ENCODE data around the gene MYO18B.

DNA sequence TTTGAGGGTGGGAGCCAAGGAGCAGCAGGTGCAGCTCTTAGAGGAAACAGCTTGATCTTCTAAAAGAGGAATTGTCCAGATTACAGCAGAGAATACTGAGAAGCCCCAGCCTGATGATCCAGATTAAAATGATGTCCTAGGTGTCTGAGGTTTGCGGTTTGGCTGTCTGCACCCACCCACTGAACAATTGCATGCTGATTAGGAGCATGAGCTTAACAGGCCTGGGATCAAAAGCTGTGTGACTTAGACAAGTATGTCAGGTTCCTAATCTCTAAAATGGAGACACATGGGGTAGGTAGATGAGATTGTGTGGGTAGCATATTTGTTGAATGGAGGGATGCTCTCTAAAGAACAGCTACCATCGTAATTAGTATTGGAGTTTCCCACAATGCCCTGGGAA is 260.5 kb downstream of the MYO18B start:
- TF ChIP-seq, protein P1, sequence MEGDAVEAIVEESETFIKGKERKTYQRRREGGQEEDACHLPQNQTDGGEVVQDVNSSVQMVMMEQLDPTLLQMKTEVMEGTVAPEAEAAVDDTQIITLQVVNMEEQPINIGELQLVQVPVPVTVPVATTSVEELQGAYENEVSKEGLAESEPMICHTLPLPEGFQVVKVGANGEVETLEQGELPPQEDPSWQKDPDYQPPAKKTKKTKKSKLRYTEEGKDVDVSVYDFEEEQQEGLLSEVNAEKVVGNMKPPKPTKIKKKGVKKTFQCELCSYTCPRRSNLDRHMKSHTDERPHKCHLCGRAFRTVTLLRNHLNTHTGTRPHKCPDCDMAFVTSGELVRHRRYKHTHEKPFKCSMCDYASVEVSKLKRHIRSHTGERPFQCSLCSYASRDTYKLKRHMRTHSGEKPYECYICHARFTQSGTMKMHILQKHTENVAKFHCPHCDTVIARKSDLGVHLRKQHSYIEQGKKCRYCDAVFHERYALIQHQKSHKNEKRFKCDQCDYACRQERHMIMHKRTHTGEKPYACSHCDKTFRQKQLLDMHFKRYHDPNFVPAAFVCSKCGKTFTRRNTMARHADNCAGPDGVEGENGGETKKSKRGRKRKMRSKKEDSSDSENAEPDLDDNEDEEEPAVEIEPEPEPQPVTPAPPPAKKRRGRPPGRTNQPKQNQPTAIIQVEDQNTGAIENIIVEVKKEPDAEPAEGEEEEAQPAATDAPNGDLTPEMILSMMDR (IDR thresholded peaks at IDR 0.05; ENCODE audit: low read depth, low read length), result no peak
- TF ChIP-seq POLR2A (IDR thresholded peaks at IDR 0.05; ENCODE audit: extremely low read depth, insufficient read length) (no peak), MYC (IDR thresholded peaks at IDR 0.05; ENCODE audit: low read depth, low read length) (no peak), MAX (IDR thresholded peaks at IDR 0.05; ENCODE audit: low read depth, low read length) (no peak)

Data from NB4 (cell line).